Glomerular visceral epithelial cell (primary cell): ENCODE data around the gene ROBO4.

Source experiments
- DNase-seq: peaks from one replicate; pipeline ENCODE4 v3.0.0-alpha.2; 2016; ENCODE audit errors: extremely low spot score

ROBO4 gene

DNA sequence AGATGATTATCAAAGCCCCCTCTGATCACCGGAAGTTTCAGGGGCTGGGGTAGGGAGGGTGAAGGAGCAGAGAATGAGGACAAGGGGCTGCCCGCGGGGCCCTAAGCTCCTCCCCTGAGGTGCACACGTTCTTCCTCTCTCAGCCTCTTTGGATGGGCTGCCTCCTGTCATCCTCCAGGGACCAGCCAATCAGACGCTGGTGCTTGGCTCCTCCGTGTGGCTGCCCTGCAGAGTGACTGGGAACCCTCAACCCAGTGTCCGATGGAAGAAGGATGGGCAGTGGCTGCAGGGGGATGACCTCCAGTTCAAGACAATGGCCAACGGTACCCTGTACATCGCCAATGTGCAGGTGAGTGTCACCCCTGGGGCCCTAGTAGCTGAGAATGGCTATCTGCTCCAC is 24.9 kb downstream of the ROBO4 start:
- no peak for DNase-seq

DNA sequence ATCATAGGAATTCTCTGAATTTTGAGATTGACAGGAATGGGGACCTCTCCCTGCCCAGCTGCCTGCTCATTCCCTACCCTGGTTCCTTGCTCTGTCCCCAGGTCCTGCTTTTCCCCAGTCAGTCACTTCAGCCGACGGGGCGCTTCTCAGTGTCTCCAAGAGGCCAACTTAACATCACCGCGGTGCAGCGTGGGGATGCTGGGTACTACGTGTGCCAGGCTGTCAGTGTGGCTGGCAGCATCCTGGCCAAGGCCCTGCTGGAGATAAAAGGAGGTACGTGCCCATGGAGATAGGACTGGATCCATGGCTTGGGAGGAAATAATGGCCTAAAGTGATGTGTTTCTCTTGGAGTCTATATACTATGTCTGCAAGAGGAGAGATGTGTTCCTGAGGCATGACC is 25.4 kb downstream of the ROBO4 start:
- DNase-seq: no peak

DNA sequence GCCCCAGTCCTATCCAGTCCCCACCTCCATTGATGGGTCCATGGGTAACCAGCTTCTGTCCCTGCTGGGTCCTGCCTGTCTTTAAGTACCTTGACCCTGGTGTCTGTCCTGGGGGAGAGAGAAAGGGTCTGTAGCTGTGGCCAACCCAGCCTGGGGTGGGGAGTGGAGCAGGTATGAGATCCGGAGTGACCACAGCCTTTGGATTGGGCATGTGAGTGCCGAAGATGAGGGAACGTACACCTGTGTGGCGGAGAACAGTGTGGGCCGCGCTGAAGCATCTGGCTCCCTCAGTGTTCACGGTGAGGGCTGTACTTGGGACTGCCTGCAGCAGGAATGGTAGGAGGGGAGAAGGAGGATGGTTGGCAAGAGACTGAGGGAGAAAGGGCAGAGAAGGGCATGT is 27.2 kb downstream of the ROBO4 start:
- DNase-seq: no peak

DNA sequence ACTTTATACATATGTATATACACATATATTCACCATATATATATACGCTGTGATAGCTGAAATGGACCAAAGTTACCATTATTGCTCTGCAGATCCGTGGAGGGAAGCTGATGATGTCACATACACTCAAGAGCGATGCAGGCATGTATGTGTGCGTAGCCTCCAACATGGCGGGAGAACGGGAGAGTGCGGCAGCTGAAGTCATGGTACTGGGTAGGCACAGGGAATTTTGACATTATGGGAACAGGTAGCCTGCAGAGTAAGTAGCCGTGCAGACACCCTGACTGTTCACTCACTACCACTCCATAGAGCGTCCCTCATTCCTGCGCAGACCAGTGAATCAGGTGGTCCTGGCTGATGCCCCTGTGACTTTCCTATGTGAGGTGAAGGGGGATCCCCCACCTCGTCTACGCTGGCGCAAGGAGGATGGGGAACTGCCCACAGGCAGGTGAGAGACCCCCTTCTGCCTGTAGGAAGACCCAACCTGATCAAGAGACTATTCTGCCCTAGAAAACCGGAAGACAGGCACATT is 27.7 kb downstream of the ROBO4 start:
- no peak for DNase-seq

DNA sequence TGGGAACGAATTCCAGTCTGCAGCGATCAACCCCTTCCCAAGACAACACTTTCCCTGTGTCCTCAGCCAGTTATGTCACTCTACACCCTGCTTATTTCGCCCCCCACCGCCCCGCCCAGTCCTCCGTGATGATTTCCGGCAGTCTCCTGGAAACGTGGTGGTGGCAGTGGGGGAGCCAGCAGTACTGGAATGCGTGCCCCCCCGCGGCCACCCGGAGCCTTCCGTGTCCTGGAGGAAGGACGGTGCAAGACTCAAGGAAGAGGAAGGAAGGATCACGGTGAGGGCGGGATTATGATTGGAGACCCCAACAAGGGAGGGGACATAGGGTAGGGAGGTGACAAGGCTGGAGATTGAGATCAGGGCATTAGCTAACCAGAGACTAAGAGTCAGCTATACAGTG is 28.3 kb downstream of the ROBO4 start:
- DNase-seq: no peak

DNA sequence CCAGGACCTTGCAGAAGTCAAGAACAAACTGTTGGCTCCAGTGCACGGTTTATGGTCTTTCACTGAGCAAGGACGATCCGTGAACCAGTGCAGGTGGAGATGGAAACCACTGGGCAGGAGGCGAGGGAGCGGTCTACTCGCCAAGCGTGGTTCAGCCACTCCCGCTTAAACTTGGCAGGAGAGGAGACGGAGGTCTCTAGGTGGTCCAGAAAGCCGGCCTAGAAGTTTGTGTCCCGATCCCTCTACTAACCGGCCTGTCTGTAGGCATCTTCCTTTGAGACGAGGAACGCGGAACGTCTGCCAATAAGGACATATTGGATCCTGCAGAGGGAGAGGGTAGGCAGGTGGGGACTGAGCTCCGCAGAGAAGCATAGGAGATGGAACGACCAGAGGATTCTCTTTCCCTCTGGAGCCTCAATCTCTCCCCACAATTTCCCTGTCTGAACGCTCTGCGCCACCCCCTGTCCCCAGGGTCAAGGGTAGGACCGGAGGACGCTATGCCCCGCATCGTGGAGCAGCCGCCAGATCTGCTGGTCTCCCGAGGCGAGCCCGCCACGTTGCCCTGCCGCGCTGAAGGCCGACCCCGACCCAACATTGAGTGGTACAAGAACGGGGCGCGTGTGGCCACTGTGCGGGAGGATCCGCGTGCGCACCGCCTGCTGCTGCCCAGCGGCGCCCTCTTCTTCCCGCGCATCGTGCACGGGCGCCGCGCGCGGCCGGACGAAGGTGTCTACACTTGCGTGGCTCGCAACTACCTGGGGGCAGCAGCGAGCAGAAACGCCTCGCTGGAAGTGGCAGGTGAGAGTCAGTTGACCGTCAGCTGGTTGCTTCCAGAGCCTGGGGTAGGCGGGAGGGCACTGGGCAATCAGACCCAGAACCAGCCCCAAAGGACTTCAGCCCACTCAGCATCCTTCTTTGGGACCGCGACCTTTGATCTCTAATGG is 29.1 kb downstream of the ROBO4 start:
- DNase-seq: no peak

DNA sequence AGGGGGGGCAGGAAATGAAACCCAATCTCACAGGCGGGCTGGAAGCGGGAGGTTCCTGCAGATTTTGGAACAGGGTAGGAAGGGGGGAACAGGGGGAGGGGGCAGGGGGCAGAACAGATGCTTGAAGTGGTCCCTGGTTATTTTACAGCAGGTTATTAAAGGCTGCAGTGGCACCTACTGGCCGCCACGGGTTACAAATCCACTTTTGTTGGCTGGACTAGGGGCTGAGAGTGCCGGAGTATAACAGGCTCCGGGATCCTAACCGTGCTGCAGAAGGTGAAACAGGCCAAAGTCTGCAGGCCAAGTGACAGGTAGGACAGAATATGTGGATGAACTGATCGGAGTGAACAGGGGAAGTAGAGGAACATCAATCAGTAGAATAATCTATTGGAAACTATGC is 30.0 kb downstream of the ROBO4 start:
- peak; percentile 18 for DNase-seq

DNA sequence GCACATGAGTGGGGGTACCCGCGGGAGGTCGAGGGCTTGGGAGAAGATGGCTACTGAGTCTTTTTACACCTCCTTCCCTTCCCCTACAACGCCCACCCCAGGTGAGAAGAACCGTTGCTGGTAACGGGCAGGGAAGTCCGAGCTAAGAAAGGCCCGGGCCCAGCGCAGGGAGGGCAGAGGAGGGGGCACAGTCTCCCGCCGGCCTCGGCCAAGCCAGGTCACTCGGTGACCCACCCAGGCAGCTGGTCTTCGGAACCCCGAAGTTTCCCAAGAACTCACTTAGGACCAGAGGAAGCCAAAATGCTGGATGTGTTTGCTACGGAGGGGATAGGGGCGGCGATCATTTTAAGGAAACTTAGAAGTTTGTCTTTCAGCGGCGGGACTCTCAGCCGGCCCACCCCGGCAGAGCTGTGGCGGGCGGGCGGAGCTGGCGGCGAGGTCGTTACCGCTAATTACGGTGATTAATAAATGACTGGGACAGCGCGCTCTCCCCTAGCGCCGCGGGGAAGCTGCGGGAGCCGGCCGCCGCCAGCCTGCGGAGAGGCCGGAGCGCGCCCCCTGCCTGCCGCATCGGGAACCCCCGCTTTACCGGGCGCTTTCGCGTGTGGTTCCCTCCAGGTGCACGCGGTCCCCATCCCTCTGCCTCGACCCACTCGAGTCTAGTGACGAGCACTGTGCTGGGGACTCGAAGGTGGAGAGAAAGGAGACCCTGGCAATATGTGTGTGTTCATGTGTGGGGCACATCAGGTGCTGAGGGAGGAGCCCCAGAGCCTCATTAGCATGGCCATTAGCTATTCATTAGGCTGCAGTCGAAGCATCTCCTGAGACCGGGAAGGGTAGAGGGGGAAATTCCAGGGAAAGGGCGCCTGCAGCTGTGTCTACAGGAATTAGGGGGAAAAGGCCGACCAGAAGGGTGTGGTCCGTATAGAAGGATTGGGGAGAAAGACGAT is 31.5 kb downstream of the ROBO4 start:
- DNase-seq: peak; percentile 13

DNA sequence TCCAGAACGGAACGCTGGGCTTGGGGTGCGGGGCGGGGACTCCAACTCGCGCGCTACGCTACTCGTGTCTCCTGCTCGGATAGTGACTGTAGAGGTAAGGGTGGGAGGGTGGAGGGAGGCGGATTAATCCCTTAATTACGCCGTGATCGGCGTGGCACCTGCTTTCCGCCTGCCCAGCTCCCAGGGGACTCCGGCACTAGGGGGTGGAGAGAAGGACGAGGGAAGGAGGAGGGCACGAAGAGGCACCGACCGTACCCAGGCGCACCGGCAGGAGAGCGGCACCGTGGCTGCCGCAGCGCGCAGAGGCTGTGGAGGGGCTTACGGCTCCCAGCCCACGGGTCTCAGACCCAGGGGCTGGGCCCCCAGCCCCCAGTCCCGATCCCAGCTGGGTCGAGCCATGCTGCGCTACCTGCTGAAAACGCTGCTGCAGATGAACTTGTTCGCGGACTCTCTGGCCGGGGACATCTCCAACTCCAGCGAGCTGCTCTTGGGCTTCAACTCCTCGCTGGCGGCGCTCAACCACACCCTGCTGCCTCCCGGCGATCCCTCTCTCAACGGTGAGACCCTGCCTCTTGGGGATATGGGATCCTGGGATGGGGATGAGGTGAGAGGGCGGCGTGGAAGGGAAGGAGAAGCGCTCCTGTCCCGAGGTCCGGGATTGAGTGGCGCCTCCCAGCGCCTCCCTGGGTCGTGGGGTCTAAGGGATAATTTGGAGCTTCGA is 32.3 kb downstream of the ROBO4 start, which contains the start of gene ROBO3:
ROBO3 (plus strand) TSS at position 252 of the 721 bp plus-strand sequence; CDS start at position 398, 146 bp downstream.
- no peak for DNase-seq

DNA sequence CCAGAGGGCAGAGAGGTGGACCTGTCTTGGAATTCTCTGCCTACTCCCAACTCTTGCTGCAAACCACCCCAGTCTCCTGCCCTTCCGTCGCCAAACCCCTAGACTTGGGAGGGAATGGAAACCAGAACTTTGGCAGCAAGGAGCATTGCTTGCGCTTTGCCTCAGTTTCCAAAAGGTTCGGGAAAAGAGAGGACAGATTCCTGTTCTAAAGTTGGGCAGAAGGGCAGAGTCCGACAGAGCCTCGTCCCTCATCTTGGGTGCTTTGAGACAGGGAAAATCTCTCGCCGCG is 32.8 kb downstream of the ROBO4 start:
- DNase-seq: no peak

DNA sequence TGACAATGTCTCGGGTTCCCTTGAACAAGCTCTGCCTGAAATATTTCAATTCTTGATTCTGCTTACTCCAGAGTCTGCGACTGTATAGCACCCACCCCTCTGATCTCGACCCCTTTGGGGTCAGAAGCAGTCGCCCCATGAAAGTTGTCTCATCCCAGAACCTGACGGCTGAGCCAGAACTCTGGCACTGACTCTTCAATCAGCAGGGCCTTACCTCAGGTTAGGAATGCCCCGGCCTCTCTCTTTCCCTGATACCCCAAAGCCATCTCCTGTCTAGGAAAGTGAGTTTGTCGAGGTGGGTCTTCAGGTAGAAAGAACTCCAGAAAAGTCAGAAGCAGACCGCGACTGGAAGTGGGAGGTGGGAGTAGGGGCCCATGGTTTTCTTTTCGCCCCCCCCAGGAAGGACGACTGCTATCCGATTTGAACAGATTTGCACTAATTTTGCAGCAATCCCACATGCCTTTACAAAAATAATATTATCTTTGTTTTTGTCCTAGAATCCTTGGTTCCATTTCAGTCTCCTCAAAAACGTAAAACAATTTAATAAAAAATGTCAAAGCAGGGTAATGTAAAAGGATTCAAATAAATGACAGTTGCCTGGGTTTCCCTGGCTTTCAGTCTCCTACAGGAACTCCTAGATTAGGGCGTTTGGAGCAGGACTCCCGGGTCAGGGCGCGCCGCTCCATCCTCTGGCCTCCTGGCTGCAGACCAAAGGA is 33.3 kb downstream of the ROBO4 start:
- DNase-seq: no peak

DNA sequence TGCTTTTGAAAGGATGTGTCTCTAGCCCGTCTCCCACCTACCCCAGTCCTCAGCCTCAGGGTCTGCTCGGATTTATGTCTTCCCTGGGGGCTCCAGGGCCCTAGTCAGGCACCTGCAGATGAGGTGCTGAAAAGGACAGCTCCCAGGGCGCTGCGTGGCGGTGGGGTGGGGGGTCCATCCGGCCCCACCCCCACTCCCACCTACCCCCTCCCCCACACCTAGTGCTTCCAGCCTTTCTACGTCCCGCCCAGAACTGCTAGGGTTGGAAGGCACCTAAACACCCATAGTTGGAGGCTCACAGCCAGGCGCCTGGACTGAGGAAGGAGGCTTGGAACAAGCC is 33.9 kb downstream of the ROBO4 start:
- no peak for DNase-seq

DNA sequence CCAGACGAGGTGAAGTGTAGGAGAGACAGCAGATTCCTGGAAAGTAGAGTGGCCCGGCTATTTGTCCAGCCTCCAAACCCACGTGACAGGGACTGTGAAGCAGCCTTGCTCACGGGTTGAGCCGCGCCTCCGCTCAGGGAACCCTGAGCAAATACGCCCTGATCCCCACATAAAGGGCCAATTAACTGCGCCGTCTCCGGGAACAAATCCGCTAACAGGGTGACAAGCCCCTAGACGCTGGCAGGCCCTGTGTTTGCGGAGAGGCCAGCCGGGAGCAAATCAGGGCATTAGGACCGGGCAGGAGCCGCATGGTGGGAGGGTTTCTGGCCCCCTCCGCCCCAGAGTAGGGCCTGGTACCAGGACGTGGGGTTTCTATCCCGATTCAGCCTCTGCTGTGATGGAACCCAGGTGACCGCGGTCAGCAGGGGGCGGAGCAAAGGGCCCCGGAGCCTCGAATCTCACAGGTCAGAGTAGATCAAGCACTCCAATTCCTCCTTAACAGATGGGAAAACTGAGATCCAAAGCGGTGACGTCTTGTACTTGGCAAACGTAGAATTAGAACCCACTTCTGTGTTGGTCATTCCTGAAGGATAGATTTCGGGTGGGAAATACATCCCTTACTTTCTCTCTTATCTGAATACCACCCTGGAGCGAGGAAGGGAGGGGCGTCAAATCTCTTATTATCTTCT is 34.4 kb downstream of the ROBO4 start:
- DNase-seq: peak; percentile 14

DNA sequence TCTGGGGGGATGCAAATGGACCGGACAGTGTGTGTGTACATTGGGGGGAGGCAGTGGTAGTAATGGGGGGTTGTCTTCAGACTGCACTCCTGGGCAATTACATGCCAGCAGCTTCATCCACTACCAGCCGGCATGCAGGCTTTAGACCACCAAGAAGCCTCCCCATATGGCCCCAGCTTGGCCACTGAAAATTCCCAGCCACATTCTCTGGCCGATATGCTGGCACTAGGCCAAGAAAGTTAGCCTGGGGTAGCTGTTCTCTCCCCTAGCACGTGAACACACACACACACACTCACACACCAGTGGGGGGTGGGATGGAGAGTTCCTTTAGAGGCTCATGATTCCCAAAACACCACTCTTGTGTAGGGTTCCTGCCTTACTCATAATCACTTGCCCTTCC is 36.0 kb downstream of the ROBO4 start:
- DNase-seq: no peak

DNA sequence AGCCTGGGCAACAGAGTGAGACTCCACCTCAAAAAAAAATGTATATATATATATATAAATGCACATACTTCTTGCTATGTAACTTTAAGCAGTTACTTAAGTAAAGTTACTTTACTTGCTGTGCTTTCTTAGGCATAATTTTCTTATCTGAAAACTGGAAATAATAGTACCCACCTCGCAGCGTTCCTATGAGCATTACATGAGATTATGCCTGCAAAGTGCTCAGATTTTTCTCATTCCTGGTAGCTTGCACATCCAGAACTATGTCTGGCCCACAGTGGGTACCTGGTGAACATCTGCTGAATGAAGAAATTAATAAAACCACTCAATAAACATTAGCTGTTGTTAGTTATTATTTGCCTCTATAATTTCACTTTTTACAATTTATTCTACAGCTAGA is 38.5 kb downstream of the ROBO4 start:
- no peak for DNase-seq

DNA sequence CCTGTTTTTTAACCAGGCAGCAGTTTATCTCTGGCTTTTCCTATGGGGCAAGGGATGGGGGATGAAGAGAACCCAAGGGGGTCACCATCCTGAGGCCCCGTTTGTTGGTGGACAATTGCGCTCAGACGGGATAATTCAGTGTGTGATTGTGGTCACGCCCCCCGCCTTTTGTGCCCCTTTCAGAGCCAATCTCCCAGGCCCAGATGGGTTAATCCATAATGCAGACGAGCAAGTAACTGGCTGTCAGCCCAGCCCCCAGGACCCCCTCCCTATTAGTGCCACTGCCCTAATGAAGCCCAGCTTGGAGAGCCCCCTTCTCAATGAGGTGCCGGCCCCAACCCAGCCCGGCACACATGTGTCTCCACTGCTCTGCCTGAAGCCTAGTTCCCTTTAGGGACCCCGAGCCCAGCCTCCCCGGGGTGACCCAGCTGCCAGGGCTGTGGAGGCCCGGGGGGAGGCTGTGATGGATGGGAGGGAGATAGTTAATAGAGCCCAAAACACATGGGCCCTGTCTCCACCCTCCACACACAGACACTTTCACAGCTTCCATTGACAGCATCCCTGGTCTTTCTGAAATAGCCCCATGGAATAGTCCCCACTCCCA is 51.5 kb downstream of the ROBO4 start:
- DNase-seq: no peak

DNA sequence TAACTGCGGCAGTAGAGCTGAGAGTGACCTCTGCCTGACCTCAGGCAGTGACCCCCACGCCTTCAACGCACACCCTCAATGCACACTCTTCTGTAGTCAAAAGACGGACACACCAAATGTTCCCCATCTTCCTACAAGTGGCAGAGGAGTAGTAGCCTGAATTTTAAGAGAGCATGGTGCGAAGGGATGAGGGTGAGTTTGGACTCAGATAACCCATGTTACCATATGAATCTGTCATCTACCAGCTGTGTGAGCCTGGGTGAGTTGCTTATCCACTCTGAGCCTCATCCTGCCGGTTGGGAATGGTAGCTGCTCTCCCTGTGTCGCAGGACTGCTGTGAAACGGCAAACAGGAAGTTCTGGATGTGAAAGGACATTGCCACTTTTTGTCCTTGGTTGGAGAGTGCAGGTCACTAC is 53.0 kb downstream of the ROBO4 start:
- DNase-seq: no peak

DNA sequence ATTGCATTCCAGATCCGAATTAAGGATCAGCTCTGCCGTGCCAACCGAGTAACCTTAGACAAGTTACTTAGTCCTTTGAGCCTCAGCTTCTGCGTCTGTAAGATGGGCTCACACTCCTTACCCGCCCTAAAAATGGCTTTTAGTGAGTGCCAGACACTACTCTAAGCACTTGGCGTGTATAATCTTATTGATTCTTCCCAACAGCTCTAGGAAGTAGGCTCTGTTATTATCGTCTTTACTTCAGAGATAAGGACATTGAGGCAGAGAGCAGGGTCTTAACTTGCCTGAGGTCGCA is 54.1 kb downstream of the ROBO4 start:
- no peak for DNase-seq

DNA sequence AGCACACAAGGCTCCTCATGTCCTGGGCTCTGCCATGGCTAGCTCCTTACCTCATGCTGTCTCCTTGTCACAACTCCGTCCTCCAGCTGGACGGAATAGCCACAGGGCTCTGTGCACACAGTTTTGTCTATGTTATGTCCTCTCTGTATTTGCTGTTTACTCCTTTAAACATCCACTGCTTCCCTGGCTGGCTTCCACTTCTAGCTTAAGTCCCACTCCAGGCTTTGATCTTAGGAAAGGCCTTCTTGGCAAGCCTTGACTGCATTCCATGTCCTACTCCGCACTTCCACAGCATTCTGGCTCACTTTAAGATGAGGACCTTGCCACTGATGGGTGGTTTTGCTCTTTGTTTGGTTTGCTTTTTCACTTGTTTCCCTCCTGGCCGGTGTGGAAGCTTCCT is 55.4 kb downstream of the ROBO4 start:
- DNase-seq: no peak

DNA sequence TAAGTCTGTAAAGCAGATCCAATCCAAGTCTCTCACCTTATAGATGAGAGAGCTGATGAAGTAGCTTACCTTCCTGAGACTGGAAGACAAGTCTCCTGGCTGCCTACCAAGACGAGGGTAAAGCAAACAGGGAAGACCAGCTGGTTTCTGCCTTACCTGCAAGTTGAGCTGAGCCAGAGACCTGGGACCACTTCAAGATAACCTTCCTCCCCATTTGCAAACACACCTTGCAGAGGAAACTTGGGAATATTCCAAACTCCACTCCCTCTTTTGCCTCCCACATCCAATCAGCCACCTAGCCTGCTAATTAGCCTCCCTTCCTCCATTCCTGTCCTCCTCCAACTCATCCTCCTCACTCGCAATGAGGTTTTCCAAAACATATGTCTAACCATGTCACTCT is 55.8 kb downstream of the ROBO4 start:
- DNase-seq: no peak

DNA sequence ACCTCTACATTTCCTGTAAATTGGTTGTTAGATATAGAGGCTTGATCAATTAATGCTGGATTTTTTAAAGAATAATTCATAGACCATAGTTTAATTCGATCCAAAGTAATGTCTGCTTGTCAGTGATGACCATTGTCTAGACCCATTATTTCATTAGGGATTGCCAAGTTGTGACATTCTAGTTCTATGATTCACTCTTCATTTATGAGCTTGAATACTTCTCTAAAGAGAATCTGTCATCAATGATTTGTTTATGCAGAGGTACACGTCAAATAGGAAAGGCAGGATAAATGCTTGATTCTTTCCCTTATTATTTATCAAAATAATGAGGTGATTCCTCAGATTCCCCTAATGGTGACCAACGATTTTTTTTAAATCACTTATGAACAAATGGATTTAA is 56.5 kb downstream of the ROBO4 start:
- DNase-seq: no peak
